Mesendoderm (in vitro differentiated cells): ENCODE results near the gene NMS.
"Not testable (repeated sequence)": the region's sequence is repeated elsewhere in the genome, so short reads cannot be mapped to it uniquely, and the experiment has no call there.

Source experiments
- DNase-seq: peaks from one replicate; pipeline ENCODE4 v3.0.0; 2013
- H2AK5ac ChIP-seq: 2 replicates; pipeline ENCODE4 v1.6.1; 2013; ENCODE audit warnings: low read length, inconsistent platforms
- H2BK120ac ChIP-seq: 2 replicates; pipeline ENCODE4 v1.6.1; 2013; ENCODE audit warnings: low read depth, mild to moderate bottlenecking, low read length, moderate library complexity, mixed read lengths
- H2BK15ac ChIP-seq: replicated peaks from 2 replicates; pipeline ENCODE4 v1.6.1; 2013; ENCODE audit warnings: low read depth, mild to moderate bottlenecking, moderate library complexity
- H2BK5ac ChIP-seq: 2 replicates; pipeline ENCODE4 v1.6.1; 2013; ENCODE audit warnings: low read length, inconsistent platforms
- H3K18ac ChIP-seq: 2 replicates; pipeline ENCODE4 v1.6.1; 2013; ENCODE audit warnings: mild to moderate bottlenecking, low read length, mixed read lengths
- H3K23ac ChIP-seq: one replicate; pipeline ENCODE4 v1.6.1; 2013; ENCODE audit warnings: low read length
- H3K27ac ChIP-seq: 2 replicates; pipeline ENCODE4 v1.5.1; 2013; ENCODE audit warnings: low read depth, mild to moderate bottlenecking, inconsistent platforms, low read length, moderate library complexity
- H3K27me3 ChIP-seq: 2 replicates; pipeline ENCODE4 v1.6.1; 2013; ENCODE audit warnings: low read length, control low read depth, mild to moderate bottlenecking, inconsistent platforms; ENCODE audit not compliant: insufficient read depth, poor library complexity
- H3K36me3 ChIP-seq: 2 replicates; pipeline ENCODE4 v1.6.1; 2013; ENCODE audit warnings: low read length, inconsistent platforms; ENCODE audit not compliant: control insufficient read depth, insufficient read depth
- H3K4ac ChIP-seq: one replicate; pipeline ENCODE4 v1.6.1; 2013; ENCODE audit warnings: low read depth, mild to moderate bottlenecking, low read length, moderate library complexity
- H3K4me1 ChIP-seq: 2 replicates; pipeline ENCODE4 v1.6.1; 2013; ENCODE audit warnings: low read depth, low read length, inconsistent platforms; ENCODE audit not compliant: control insufficient read depth
- H3K4me2 ChIP-seq: 2 replicates; pipeline ENCODE4 v1.6.1; 2013; ENCODE audit warnings: low read length
- H3K4me3 ChIP-seq: 2 replicates; pipeline ENCODE4 v1.5.1; 2013; ENCODE audit warnings: mild to moderate bottlenecking, low read length
- H3K56ac ChIP-seq: one replicate; pipeline ENCODE4 v1.6.1; 2013; ENCODE audit warnings: low read length
- H3K79me1 ChIP-seq: 2 replicates; pipeline ENCODE4 v1.6.1; 2013; ENCODE audit warnings: low read length, inconsistent platforms
- H3K79me2 ChIP-seq: 2 replicates; pipeline ENCODE4 v1.6.1; 2013; ENCODE audit warnings: mild to moderate bottlenecking, low read length; ENCODE audit not compliant: control insufficient read depth, insufficient read depth
- H3K9ac ChIP-seq: 2 replicates; pipeline ENCODE4 v1.6.1; 2013; ENCODE audit warnings: low read length, inconsistent platforms
- H4K5ac ChIP-seq: one replicate; pipeline ENCODE4 v1.6.1; 2013; ENCODE audit warnings: low read length
- H4K8ac ChIP-seq: one replicate; pipeline ENCODE4 v1.6.1; 2013; ENCODE audit warnings: low read depth, mild to moderate bottlenecking, control low read depth, low read length, moderate library complexity
- WGBS: extraction: QIAGEN DNeasy Blood & Tissue Kit; methylation state at CpG from one replicate; pipeline ENCODE4 v1.1.7; 2013; ENCODE audit warnings: low lambda C conversion rate, missing lambda C conversion rate; ENCODE audit not compliant: insufficient coverage; ENCODE audit errors: extremely low coverage; 5-methylcytosine and 5-hydroxymethylcytosine counted together

NMS gene

DNA sequence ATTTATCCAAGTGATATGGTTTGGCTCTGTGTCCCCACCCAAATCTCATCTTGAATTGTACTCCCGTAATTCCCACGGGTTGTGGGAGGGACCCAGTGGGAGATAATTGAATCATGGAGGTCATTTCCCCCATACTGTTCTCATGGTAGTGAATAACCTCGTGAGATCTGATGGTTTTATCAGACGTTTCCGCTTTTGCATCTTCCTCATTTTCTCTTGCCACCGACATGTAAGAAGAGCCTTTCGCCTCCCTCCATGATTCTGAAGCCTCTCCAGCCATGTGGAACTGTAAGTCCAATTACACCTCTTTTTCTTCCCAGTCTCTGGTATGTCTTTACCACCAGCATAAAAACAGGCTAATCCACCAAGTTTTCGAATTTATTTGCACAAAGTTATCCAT is 32.5 kb upstream of the NMS start:
- H2BK15ac ChIP-seq, result no peak overlapping the region
- no peak overlapping the region for H3K9ac ChIP-seq
- no peak overlapping the region for H3K56ac ChIP-seq
- H4K8ac ChIP-seq, result no peak overlapping the region
- no peaks in the 10 kb centered on the region for H3K79me1 ChIP-seq
- H3K4ac ChIP-seq, result no peak overlapping the region
- no peaks in the 10 kb centered on the region for H3K79me2 ChIP-seq
- H3K27ac ChIP-seq, result no peak overlapping the region
- H3K4me2 ChIP-seq, result no peak overlapping the region
- H3K23ac ChIP-seq, result no peak overlapping the region
- no peak overlapping the region for H3K18ac ChIP-seq
- DNase-seq, result no peak
- no peak overlapping the region for H2AK5ac ChIP-seq
- no peak overlapping the region for H4K5ac ChIP-seq
- H3K36me3 ChIP-seq, result no peaks in the 10 kb centered on the region
- no peaks in the 10 kb centered on the region for H3K4me1 ChIP-seq
- H2BK120ac ChIP-seq, result no peak overlapping the region
- no peak overlapping the region for H2BK5ac ChIP-seq
- WGBS, result no CpG with 5 or more reads among the region's 8 CpGs
- H3K27me3 ChIP-seq, result no peaks in the 10 kb centered on the region
- H3K4me3 ChIP-seq, result no peak overlapping the region

DNA sequence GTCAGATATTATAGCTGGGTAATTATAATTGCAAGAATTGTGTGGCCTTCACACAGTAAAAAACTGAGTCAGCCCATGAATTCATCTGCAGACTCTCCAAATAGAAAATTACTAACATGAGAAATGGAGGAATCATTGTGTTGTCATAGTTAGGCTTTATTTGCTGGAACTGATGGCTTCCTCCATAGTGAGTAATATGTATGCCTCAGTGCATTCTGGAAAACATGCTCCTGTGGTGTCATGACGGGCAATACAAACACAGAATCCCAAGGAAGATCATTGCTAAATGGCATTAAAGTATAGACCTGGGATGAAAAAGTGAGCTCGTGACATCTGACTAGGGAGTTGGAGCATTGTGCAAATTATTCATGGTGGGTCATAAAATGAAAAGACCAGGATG is 23.6 kb upstream of the NMS start:
- Histone ChIP-seq H3K4me3 (no peak overlapping the region), H2BK5ac (no peak overlapping the region), H2BK120ac (no peak overlapping the region), H3K4me2 (no peak overlapping the region), H3K79me2 (no peaks in the 10 kb centered on the region), H2AK5ac (no peak overlapping the region), H3K4me1 (no peaks in the 10 kb centered on the region), H3K27ac (no peak overlapping the region), H3K18ac (no peak overlapping the region), H3K23ac (no peak overlapping the region), H4K8ac (no peak overlapping the region), H3K9ac (no peak overlapping the region), H3K27me3 (no peaks in the 10 kb centered on the region), H3K4ac (no peak overlapping the region), H2BK15ac (no peak overlapping the region), H3K56ac (no peak overlapping the region), H4K5ac (no peak overlapping the region), H3K79me1 (no peaks in the 10 kb centered on the region), H3K36me3 (no peaks in the 10 kb centered on the region)
- WGBS, result no CpG with 5 or more reads among the region's 2 CpGs
- no peak for DNase-seq

- Histone ChIP-seq H3K4me1 (no peaks in the 10 kb centered on the region), H3K79me1 (no peaks in the 10 kb centered on the region), H3K36me3 (no peaks in the 10 kb centered on the region), H3K4me3 (no peak overlapping the region), H3K9ac (no peak overlapping the region), H2BK15ac (no peak overlapping the region), H3K27ac (no peak overlapping the region), H3K27me3 (no peaks in the 10 kb centered on the region), H3K4ac (no peak overlapping the region), H2BK120ac (no peak overlapping the region), H4K8ac (no peak overlapping the region), H2AK5ac (no peak overlapping the region), H2BK5ac (no peak overlapping the region), H4K5ac (no peak overlapping the region), H3K56ac (no peak overlapping the region), H3K18ac (no peak overlapping the region), H3K4me2 (no peak overlapping the region), H3K23ac (no peak overlapping the region), H3K79me2 (no peaks in the 10 kb centered on the region)
- DNase-seq, result no peak
- WGBS, result no CpG with 5 or more reads among the region's 5 CpGs
Measured at GRCh38 chr2:100451092-100451491, 19.2 kb upstream of the NMS start.

GRCh38 chr2:100451734-100452133 is 18.5 kb upstream of the NMS start:
- Histone ChIP-seq H3K27ac (no peak overlapping the region), H2AK5ac (no peak overlapping the region), H4K5ac (no peak overlapping the region), H3K79me1 (no peaks in the 10 kb centered on the region), H3K4me3 (no peak overlapping the region), H3K4me2 (no peak overlapping the region), H4K8ac (no peak overlapping the region), H3K56ac (no peak overlapping the region), H2BK120ac (no peak overlapping the region), H3K4ac (no peak overlapping the region), H3K79me2 (no peaks in the 10 kb centered on the region), H3K4me1 (no peaks in the 10 kb centered on the region), H3K18ac (no peak overlapping the region), H2BK5ac (no peak overlapping the region), H3K36me3 (no peaks in the 10 kb centered on the region), H3K9ac (no peak overlapping the region), H3K23ac (no peak overlapping the region), H2BK15ac (no peak overlapping the region), H3K27me3 (no peaks in the 10 kb centered on the region)
- DNase-seq, result no peak

GRCh38 chr2:100453853-100454252 is 16.4 kb upstream of the NMS start:
- Histone ChIP-seq H3K27ac (no peak overlapping the region), H3K4me2 (no peak overlapping the region), H2AK5ac (no peak overlapping the region), H3K56ac (no peak overlapping the region), H3K4me1 (no peaks in the 10 kb centered on the region), H2BK120ac (no peak overlapping the region), H3K79me2 (no peaks in the 10 kb centered on the region), H4K5ac (no peak overlapping the region), H3K36me3 (no peaks in the 10 kb centered on the region), H3K4ac (no peak overlapping the region), H4K8ac (no peak overlapping the region), H2BK5ac (no peak overlapping the region), H3K4me3 (no peak overlapping the region), H2BK15ac (no peak overlapping the region), H3K18ac (no peak overlapping the region), H3K23ac (no peak overlapping the region), H3K27me3 (no peaks in the 10 kb centered on the region), H3K9ac (no peak overlapping the region), H3K79me1 (no peaks in the 10 kb centered on the region)
- no peak for DNase-seq
- WGBS, result no CpG with 5 or more reads among the region's 4 CpGs

GRCh38 chr2:100456357-100456756 is 13.9 kb upstream of the NMS start:
- H2BK120ac ChIP-seq, H3K27ac ChIP-seq, H3K18ac ChIP-seq, H3K27me3 ChIP-seq, H3K79me2 ChIP-seq, H3K4me2 ChIP-seq, H3K4ac ChIP-seq, H3K79me1 ChIP-seq, H4K5ac ChIP-seq, H2BK15ac ChIP-seq, H2AK5ac ChIP-seq, H3K56ac ChIP-seq, H3K23ac ChIP-seq, H4K8ac ChIP-seq, H3K4me3 ChIP-seq, H2BK5ac ChIP-seq, H3K9ac ChIP-seq, H3K4me1 ChIP-seq, H3K36me3 ChIP-seq: not testable (repeated sequence)
- peak; percentile 35 for DNase-seq
